ENCODE results near the gene DCTPP1. TPM values are rescaled to one million over a fixed set of nuclear protein-coding genes. Genes with fewer than 3 reads are reported as not detected.
"Not testable (repeated sequence)": the region's sequence is repeated elsewhere in the genome, so short reads cannot be mapped to it uniquely, and the experiment has no call there.

Gene DCTPP1
- total RNA-seq: 17.9 TPM
- long read RNA-seq, transcript DCTPP1-201 (3 exons, 1,222 nt): major isoform, 42 of 50 reads
- long read RNA-seq, partial matches to known transcripts: 0 of 50 reads
- long read RNA-seq, other reads (novel, unspliced or antisense): 8 of 50 reads

- peak within 1 kb of the TSS; percentile 73 for H3K4me3 ChIP-seq
- no peaks in the 10 kb centered on the region for H3K9me3 ChIP-seq
- ATAC-seq (peak; percentile 99), DNase-seq (peak; percentile 95)
- H3K27me3 ChIP-seq: no peaks in the 10 kb centered on the region
- peak within 1 kb of the TSS; percentile 49 for H3K27ac ChIP-seq
- no peaks in the 10 kb centered on the region for H3K36me3 ChIP-seq
- peaks cover 16% of the 10 kb centered on the region for H3K4me1 ChIP-seq
- intact Hi-C loops (cut with DNase I): no loop called here
- peak; percentile 76 for TF ChIP-seq CTCF (IDR thresholded peaks at IDR 0.05)
Observed at GRCh38 chr16:30429678-30430427, at the start of gene DCTPP1. Gene DCTPP1, minus strand, starts transcription at chr16:30430030. Its CDS starts 50 bp downstream, at chr16:30429980.

- H3K27ac ChIP-seq: no peak overlapping the region
- intact Hi-C loops (cut with DNase I): no loop called here
- no peaks in the 10 kb centered on the region for H3K9me3 ChIP-seq
- peaks cover 11% of the 10 kb centered on the region for H3K36me3 ChIP-seq
- peaks cover 4% of the 10 kb centered on the region for H3K4me1 ChIP-seq
- H3K27me3 ChIP-seq: no peaks in the 10 kb centered on the region
- no peak overlapping the region for H3K4me3 ChIP-seq
- TF ChIP-seq CTCF (IDR thresholded peaks at IDR 0.05): no peak
- ATAC-seq (peak; percentile 60), DNase-seq (no peak)
Observed at GRCh38 chr16:30478766-30479478, 49.1 kb upstream of the DCTPP1 start.

- H3K4me1 ChIP-seq; H3K27ac ChIP-seq; H3K9me3 ChIP-seq; H3K4me3 ChIP-seq; intact Hi-C loops (cut with DNase I); H3K27me3 ChIP-seq; H3K36me3 ChIP-seq; ATAC-seq; DNase-seq: not testable (repeated sequence)
Observed at GRCh38 chr16:30477773-30478172, 47.9 kb upstream of the DCTPP1 start.

GRCh38 chr16:30476991-30477390, 47.2 kb upstream of the DCTPP1 start:
- intact Hi-C loops (cut with DNase I): no loop called here
- Histone ChIP-seq H3K4me3 (no peak overlapping the region), H3K9me3 (no peaks in the 10 kb centered on the region), H3K36me3 (no peaks in the 10 kb centered on the region), H3K4me1 (peaks cover 7% of the 10 kb centered on the region), H3K27me3 (peaks cover 6% of the 10 kb centered on the region), H3K27ac (no peak overlapping the region)
- TF ChIP-seq CTCF (IDR thresholded peaks at IDR 0.05): no peak
- DNase-seq (no peak), ATAC-seq (no peak)

GRCh38 chr16:30474684-30475083, 44.9 kb upstream of the DCTPP1 start:
- no peak overlapping the region for H3K4me3 ChIP-seq
- H3K4me1 ChIP-seq: peaks cover 7% of the 10 kb centered on the region
- no peak overlapping the region for H3K27ac ChIP-seq
- intact Hi-C loops (cut with DNase I): no loop called here
- H3K9me3 ChIP-seq: no peaks in the 10 kb centered on the region
- no peaks in the 10 kb centered on the region for H3K36me3 ChIP-seq
- ATAC-seq: no peak
- DNase-seq: no peak
- no peak for TF ChIP-seq CTCF (IDR thresholded peaks at IDR 0.05)
- H3K27me3 ChIP-seq: peaks cover 9% of the 10 kb centered on the region

- Histone ChIP-seq H3K4me1 (peaks cover 7% of the 10 kb centered on the region), H3K4me3 (peak overlapping the region; percentile 45), H3K27me3 (peaks cover 9% of the 10 kb centered on the region), H3K27ac (peak overlapping the region; percentile 66), H3K9me3 (no peaks in the 10 kb centered on the region), H3K36me3 (no peaks in the 10 kb centered on the region)
- ATAC-seq (no peak), DNase-seq (no peak)
- intact Hi-C loops (cut with DNase I): no loop called here
- no peak for TF ChIP-seq CTCF (IDR thresholded peaks at IDR 0.05)
Observed at GRCh38 chr16:30474074-30474452, 44.2 kb upstream of the DCTPP1 start.
